GM12873 (cell line): ENCODE results near the gene LST1.

Source experiments
- TF ChIP-seq, protein P1 (sequence below): IDR thresholded peaks from 2 replicates; pipeline ENCODE4 v1.5.1; 2012; ENCODE audit warnings: low read depth, mild to moderate bottlenecking, moderate library complexity, low read length, control low read depth; ENCODE audit not compliant: insufficient read depth; ENCODE audit errors: missing control alignments

Gene LST1

DNA sequence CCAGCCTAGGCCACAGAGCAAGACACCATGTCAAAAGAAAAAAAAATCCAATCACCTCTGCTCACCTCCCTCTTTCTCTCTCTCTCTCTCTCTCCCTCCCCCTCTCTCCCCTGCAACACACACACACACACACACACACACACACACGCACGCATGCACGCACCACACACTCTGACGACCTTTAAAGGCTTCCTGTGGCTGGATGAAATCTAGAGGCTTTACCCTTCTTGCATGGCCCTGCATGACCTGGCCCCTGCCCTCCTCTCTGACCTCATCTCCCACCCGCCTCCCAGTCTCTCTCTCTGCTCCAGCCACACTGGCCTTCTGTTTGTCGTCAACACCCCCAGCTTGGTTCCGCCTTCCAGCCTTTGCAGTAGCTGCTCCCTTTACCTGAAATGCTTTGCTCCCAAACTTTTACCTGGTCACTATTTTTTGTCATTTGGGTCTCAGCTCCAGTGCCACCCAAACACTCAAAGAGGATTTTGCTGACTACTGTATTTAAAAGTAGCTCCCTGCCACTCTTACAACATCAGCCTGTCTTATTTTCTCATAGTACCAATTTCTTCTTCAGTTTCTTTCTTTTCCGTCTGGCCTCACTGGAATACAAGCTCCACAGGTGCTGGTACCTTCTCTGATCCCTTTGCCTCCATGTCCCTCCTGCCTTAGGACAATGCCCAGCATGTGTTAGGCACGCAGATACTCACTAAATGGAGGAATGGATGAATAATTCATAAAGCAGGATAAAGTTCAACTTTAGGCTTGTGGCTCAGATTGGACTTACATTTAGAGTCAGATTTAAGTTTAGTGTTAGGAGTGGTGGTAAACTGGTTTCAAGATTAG, 18.3 kb upstream of the LST1 start:
- TF ChIP-seq, protein P1, sequence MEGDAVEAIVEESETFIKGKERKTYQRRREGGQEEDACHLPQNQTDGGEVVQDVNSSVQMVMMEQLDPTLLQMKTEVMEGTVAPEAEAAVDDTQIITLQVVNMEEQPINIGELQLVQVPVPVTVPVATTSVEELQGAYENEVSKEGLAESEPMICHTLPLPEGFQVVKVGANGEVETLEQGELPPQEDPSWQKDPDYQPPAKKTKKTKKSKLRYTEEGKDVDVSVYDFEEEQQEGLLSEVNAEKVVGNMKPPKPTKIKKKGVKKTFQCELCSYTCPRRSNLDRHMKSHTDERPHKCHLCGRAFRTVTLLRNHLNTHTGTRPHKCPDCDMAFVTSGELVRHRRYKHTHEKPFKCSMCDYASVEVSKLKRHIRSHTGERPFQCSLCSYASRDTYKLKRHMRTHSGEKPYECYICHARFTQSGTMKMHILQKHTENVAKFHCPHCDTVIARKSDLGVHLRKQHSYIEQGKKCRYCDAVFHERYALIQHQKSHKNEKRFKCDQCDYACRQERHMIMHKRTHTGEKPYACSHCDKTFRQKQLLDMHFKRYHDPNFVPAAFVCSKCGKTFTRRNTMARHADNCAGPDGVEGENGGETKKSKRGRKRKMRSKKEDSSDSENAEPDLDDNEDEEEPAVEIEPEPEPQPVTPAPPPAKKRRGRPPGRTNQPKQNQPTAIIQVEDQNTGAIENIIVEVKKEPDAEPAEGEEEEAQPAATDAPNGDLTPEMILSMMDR, result no peak

DNA sequence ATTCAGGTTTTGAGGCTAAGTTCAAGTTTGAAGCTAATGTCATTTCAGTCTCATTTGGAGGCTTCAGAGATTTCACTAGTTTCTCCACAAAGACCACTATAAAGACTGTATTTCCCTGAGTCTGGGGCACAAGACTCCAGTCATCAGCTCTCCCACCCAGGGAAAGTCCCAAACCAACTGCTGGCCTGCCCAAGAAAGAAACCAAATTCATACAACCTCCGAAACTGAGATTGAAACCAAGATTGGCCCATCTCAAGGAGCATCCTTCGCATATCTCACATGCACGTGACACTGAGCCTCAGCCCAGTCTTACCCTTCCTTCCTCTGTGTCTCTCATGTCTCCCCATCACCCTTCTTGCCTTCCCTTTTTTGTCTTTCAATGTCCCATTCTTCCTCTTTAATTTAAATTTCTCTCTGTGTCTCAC, 17.5 kb upstream of the LST1 start:
- TF ChIP-seq, protein P1, result no peak

DNA sequence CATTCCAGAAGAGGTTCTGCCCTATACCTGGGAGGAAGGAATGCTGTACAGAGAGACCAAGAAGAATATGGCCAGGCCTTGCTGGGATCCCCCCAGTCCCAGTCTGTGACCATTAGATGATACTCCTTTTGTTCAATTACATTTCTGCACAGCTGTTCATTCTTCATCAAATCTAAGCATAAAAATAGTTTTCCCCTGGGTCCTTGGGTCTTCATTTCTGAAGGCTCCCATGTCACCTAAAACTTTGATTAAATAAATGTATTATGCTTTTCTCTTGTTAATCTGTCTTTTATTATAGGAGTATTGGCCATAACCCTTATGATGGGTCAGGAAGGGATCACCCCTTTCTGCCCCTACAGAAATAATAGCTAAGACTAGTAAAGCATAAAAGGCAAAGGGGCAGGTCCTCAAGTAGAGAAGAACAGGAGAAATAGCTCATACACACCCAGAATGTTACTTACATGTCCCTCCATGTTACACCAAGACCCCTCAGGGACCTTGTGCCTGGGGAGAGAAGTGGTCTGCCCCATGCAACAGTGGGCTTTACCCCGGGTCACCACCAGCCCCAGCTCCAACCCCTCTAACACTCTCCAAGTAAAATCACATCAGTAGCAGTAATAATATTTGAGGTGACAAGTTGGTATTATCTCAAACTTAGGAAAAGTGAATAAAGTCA, 16.1 kb upstream of the LST1 start:
- TF ChIP-seq, protein P1, result no peak

DNA sequence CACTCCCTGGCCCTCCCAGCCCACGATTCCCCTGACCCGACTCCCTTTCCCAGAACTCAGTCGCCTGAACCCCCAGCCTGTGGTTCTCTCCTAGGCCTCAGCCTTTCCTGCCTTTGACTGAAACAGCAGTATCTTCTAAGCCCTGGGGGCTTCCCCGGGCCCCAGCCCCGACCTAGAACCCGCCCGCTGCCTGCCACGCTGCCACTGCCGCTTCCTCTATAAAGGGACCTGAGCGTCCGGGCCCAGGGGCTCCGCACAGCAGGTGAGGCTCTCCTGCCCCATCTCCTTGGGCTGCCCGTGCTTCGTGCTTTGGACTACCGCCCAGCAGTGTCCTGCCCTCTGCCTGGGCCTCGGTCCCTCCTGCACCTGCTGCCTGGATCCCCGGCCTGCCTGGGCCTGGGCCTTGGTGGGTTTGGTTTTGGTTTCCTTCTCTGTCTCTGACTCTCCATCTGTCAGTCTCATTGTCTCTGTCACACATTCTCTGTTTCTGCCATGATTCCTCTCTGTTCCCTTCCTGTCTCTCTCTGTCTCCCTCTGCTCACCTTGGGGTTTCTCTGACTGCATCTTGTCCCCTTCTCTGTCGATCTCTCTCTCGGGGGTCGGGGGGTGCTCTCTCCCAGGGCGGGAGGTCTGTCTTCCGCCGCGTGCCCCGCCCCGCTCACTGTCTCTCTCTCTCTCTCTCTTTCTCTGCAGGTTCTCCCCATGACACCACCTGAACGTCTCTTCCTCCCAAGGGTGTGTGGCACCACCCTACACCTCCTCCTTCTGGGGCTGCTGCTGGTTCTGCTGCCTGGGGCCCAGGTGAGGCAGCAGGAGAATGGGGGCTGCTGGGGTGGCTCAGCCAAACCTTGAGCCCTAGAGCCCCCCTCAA, 13.8 kb upstream of the LST1 start, which contains the start of gene LTA:
Gene LTA, plus strand, starts transcription at position 249 of the 871 bp plus-strand sequence. Its CDS starts 454 bp downstream, at position 703.
- TF ChIP-seq, protein P1, result no peak

DNA sequence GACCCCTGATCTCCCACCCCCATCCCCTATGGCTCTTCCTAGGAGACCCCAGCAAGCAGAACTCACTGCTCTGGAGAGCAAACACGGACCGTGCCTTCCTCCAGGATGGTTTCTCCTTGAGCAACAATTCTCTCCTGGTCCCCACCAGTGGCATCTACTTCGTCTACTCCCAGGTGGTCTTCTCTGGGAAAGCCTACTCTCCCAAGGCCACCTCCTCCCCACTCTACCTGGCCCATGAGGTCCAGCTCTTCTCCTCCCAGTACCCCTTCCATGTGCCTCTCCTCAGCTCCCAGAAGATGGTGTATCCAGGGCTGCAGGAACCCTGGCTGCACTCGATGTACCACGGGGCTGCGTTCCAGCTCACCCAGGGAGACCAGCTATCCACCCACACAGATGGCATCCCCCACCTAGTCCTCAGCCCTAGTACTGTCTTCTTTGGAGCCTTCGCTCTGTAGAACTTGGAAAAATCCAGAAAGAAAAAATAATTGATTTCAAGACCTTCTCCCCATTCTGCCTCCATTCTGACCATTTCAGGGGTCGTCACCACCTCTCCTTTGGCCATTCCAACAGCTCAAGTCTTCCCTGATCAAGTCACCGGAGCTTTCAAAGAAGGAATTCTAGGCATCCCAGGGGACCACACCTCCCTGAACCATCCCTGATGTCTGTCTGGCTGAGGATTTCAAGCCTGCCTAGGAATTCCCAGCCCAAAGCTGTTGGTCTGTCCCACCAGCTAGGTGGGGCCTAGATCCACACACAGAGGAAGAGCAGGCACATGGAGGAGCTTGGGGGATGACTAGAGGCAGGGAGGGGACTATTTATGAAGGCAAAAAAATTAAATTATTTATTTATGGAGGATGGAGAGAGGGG, 12.6 kb upstream of the LST1 start:
- TF ChIP-seq, protein P1, result no peak

DNA sequence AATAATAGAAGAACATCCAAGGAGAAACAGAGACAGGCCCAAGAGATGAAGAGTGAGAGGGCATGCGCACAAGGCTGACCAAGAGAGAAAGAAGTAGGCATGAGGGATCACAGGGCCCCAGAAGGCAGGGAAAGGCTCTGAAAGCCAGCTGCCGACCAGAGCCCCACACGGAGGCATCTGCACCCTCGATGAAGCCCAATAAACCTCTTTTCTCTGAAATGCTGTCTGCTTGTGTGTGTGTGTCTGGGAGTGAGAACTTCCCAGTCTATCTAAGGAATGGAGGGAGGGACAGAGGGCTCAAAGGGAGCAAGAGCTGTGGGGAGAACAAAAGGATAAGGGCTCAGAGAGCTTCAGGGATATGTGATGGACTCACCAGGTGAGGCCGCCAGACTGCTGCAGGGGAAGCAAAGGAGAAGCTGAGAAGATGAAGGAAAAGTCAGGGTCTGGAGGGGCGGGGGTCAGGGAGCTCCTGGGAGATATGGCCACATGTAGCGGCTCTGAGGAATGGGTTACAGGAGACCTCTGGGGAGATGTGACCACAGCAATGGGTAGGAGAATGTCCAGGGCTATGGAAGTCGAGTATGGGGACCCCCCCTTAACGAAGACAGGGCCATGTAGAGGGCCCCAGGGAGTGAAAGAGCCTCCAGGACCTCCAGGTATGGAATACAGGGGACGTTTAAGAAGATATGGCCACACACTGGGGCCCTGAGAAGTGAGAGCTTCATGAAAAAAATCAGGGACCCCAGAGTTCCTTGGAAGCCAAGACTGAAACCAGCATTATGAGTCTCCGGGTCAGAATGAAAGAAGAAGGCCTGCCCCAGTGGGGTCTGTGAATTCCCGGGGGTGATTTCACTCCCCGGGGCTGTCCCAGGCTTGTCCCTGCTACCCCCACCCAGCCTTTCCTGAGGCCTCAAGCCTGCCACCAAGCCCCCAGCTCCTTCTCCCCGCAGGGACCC, 11.7 kb upstream of the LST1 start:
- TF ChIP-seq, protein P1, result peak; percentile 30
